Islet precursor cell (in vitro differentiated cells): ENCODE results near the gene SERTAD2.

Source experiments
- DNase-seq: peaks from one replicate; pipeline ENCODE4 v3.0.0-alpha.2; 2018

The SERTAD2 gene

GRCh38 chr2:64670047-64670446 is 16.3 kb upstream of the SERTAD2 start:
- DNase-seq: no peak

DNA sequence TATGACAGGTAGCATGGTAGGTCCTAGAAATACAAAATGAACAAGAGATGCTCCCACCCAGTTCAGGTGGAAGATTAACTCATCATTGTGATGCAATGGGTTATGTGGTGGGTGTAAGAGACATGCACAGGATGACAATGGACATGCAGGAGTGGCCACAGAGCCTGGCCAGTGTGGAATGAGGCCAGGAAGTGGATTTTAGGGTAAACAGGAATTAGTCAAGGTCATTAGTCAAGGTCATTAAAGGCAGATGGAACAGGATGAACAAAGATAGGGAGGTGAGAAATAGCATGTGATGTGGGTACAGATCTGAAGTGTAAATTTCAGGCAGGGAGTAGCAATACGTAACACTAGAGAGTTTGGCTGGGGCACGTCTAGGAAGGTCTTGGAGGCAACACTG is 15.6 kb upstream of the SERTAD2 start:
- DNase-seq: no peak

DNA sequence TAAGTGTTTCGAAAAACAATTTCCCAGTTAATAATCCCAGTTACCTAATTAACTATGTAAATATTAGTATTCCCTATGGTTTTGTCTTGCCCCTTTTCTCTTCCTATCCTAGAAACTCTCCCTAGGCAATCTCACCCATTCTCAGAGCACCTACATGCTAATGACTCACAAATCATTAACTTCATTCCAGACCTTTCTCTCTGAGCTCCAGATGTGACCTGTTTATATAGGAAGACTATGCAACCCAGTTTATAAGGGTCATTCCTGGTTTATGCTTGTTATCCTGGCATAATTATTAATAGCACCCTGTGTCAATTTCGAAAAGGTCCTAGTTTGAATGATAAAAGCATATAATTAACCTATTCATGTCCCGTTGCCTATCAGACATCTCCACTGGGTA is 14.8 kb upstream of the SERTAD2 start:
- no peak for DNase-seq

DNA sequence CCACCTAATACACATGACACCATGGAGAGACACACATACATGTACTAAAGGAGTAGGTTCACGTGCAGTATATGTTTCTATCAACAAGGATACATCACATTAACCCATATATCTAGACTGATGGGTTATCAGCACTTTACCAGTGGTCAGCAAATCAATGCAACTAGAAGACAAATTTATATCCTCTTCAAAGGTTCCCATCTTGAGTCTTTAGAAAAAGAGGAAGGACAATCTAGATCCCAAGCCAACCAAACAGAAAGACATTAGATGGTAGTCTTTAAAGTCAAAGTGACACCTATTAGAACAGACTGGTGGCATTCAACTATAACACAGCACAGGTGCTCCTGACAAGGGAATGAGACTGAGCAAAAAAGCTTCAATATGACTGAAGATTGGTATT is 13.8 kb upstream of the SERTAD2 start:
- no peak for DNase-seq

- DNase-seq: no peak
These were observed 13.2 kb upstream of the SERTAD2 start for GRCh38 chr2:64666810-64667438.

GRCh38 chr2:64665709-64666108 is 12.0 kb upstream of the SERTAD2 start:
- DNase-seq: no peak

GRCh38 chr2:64663402-64663801 is 9.7 kb upstream of the SERTAD2 start:
- no peak for DNase-seq

- no peak for DNase-seq
These were observed 8.0 kb upstream of the SERTAD2 start for GRCh38 chr2:64661741-64662169.

- no peak for DNase-seq
These were observed 5.5 kb upstream of the SERTAD2 start for GRCh38 chr2:64659252-64659651.

DNA sequence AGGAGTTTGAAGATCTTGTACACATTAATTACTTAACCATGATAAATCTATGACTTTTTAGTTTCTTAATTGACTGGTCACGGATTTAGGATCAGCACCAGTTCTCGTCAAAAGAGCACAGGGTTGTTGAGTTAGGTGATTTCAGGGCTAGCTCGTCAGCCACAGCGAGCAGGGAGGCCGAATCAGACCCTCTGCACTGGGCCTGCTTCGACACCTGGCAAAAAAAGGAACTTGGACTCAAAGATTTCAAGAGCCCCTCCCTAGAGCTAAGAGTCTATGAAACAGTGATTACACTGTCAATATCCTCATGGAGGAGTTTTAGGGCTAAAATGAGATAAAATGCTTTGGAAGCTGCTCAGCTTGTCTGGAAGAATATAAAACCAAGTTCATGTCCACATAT is 4.6 kb upstream of the SERTAD2 start:
- DNase-seq: no peak

DNA sequence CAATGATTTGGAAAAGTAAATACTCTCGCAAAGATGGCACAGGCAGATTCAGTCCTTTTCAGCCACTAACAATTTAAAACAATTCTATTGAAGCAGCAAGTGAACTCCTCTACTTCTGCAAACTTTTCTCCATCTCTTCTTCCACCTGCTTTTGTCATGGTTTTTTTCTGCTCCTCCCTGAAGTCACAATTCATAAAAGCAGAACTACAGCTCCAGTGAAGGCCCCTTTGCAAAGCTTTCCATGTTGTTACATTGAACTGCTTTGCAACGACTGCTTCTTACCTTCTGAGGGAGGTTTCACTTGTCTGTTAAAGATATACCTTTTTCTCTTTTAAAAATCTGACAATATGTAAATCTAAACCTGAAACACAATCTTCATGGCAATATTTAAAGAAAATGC is 3.7 kb upstream of the SERTAD2 start:
- no peak for DNase-seq

- no peak for DNase-seq
These were observed 2.7 kb upstream of the SERTAD2 start for GRCh38 chr2:64656379-64656778.

DNA sequence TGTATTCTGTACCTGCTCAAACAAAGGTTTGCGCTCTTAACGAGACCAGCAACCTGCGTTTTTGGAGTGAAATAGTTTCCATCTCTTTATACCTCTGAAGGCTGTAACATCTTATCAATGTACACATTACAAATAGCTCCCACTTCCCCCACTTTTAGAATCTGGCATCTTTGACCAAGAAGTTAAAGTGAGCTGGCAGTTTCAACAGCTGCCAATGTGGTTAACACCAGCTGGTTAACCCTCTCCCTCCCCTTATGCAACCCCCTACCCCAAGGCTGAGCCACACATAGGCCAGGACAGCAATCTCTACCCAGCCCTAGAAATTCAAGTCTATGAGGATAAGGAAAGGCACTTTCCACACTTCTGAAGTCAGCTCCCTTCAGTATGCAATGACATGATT is 2.2 kb upstream of the SERTAD2 start:
- no peak for DNase-seq

DNA sequence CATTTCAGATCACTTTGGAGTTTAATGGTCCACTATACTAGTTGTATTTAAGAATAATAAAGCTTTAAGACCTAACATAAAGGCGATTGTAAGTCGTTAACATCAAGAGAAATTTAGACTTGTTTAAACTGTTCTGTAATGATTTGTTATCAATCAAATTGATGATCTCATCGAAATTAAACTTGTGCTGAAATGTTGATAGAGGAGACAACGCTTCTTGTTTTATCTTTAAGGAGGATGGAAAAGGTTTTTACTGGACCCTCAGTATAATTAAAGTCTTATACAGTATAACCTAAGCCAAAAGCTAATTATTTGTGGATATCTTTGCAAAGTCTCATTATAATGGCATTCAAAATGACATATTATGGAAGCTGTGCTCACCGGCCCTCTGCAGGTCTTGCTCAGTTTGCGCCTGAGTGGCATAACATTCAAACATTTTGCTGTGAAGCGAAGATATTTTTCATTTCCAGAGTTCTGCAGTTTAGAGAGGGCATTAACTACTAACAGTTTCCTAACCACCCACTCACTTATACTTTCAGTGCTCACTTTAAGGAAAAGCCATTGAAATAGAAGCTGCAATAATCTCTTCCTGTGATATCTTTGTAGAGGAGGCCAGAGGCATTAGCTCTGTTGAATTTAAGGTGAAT is 1.4 kb upstream of the SERTAD2 start:
- no peak for DNase-seq

- peak; percentile 97 for DNase-seq
These were observed 524 bp upstream of the SERTAD2 start for GRCh38 chr2:64654063-64654811.

DNA sequence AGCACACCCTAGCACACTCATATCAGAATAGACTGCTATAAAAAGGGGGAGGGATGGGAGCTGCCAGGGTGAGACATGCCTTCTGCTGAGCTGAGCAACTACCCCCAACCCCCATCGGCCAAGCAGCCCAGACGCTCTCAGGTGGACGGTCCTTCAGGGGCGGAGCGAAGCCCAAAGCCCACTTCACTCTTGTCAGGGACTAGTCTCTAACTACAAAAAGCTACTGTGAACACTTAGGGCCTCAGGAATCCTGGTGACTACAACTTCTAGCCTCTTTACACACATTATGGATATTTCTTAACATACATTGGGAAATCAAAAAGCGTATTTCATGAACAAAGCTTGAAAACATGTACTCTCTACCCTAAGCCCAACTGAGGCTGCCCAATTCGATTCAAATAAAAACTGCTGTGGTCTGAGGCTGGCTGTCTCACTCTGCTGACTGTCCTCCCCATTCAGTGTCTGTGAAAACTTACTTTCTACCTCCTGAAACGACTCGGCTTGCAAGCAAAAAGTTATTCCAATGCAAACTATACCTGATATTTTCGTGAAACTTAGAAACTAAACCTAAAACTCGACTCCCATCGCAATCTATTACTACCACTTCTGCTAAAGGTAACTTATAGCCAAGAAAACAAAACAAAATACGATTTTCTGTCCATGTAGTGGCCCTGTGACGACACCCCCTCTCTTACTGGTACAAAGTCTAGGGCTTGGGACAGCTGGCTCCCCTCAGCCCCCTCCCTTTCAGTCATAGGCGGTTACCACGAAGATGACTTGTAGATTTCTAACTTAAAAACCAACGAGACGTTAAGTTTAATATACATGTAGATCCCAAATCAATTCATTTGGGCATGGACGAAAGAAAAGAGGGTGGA is 1.2 kb downstream of the SERTAD2 start:
- DNase-seq: peak; percentile 87

- no peak for DNase-seq
These were observed 2.1 kb downstream of the SERTAD2 start for GRCh38 chr2:64651590-64651989.

GRCh38 chr2:64650722-64651338 is 2.9 kb downstream of the SERTAD2 start:
- no peak for DNase-seq

GRCh38 chr2:64650296-64650695 is 3.4 kb downstream of the SERTAD2 start:
- no peak for DNase-seq

GRCh38 chr2:64649626-64650025 is 4.1 kb downstream of the SERTAD2 start:
- DNase-seq: peak; percentile 95

- no peak for DNase-seq
These were observed 4.7 kb downstream of the SERTAD2 start for GRCh38 chr2:64649013-64649484.
